GM10266 (cell line): ENCODE results near the gene SRA1.

ENCODE experiments used
- DNase-seq: peaks from one replicate; pipeline ENCODE4 v3.0.0; 2012; ENCODE audit errors: extremely low spot score
- TF ChIP-seq, protein P1 (sequence below): IDR thresholded peaks from 2 replicates; pipeline ENCODE4 v1.5.1; 2012; ENCODE audit warnings: mild to moderate bottlenecking, low read depth; ENCODE audit not compliant: control insufficient read depth, insufficient read depth; ENCODE audit errors: missing control alignments

The SRA1 gene

GRCh38 chr5:140557965-140558364 lies 692 bp upstream of the SRA1 start:
- TF ChIP-seq, protein P1, sequence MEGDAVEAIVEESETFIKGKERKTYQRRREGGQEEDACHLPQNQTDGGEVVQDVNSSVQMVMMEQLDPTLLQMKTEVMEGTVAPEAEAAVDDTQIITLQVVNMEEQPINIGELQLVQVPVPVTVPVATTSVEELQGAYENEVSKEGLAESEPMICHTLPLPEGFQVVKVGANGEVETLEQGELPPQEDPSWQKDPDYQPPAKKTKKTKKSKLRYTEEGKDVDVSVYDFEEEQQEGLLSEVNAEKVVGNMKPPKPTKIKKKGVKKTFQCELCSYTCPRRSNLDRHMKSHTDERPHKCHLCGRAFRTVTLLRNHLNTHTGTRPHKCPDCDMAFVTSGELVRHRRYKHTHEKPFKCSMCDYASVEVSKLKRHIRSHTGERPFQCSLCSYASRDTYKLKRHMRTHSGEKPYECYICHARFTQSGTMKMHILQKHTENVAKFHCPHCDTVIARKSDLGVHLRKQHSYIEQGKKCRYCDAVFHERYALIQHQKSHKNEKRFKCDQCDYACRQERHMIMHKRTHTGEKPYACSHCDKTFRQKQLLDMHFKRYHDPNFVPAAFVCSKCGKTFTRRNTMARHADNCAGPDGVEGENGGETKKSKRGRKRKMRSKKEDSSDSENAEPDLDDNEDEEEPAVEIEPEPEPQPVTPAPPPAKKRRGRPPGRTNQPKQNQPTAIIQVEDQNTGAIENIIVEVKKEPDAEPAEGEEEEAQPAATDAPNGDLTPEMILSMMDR = no peak
- no peak for DNase-seq

GRCh38 chr5:140556438-140556837 lies 835 bp downstream of the SRA1 start:
- no peak for DNase-seq
- TF ChIP-seq, protein P1 = no peak

DNA sequence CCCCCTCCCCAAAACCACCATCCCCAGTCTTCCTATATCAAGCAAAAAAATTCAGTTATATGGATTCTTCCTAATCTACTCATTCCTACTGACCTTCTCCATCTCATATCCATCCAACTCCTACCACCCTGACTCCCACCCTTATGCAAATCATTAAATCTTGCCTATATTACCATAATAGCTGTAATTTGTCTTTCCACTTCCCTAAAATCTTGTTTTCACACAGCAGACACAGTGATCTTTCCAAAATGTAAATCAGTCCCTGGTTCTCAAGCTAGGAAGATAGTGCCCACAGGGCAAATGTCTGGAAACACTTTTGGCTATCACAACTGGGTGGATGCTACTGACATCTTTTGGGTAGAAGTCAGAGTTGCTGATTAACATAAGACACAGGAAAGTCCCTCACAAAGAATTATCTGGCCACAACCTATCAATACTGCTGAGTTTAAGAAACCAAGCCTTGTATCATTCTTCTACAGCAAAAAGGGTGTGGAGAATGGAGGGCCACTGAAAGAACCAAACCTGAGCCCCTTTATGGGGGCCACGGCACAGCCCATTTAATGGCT lies 1.4 kb downstream of the SRA1 start:
- TF ChIP-seq, protein P1 = no peak
- peak; percentile 31 for DNase-seq

GRCh38 chr5:140554454-140554853 lies 2.8 kb downstream of the SRA1 start:
- TF ChIP-seq, protein P1 = no peak
- no peak for DNase-seq

DNA sequence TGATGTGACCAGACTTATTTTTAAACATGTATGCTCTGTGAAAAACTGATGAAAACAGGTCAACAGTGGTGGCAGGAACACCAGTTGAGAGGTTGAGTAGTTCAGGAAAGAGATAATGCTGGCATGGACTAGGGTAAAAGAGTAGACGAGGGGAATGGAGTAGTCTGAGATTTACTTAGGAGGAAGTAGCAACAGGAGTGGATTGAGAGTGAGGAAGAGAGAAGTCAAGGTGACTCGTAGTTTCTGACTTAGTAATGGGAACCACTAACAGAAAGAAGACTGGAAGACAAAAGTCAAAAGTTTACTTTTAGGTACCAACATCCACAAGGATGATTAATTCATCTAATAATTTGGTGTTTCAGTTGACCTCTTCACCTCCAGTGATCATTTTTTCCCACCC lies 3.6 kb downstream of the SRA1 start:
- no peak for DNase-seq
- TF ChIP-seq, protein P1 = no peak

DNA sequence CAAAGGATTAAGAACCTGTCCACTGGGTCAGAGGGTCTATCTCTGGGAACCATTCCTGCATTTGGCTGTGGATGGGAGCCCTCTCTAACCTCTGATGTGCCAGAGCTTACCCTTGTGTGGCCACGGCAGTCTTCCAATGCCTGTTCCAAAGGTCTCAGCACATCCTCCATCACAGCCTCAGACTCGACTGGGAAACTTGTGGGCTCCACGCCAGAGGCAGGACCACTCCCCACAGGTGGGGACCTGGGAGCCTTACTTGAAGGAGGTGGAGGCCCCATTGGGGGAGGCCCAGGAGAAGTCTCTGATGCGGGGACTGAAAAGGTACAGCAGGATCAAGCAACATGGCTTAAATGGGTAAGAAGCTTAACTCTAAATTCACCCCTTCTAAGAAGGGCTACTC lies 5.4 kb downstream of the SRA1 start:
- TF ChIP-seq, protein P1 = no peak
- no peak for DNase-seq

- TF ChIP-seq, protein P1 = no peak
These were observed 6.9 kb downstream of the SRA1 start for GRCh38 chr5:140550147-140551079.

More at GRCh38 chr5:140550147-140551079, 6.9 kb downstream of the SRA1 start:
- no peak for DNase-seq
